ENCODE data around the gene MLX. TPM values are rescaled to one million over a fixed set of nuclear protein-coding genes. Genes with fewer than 3 reads are reported as not detected.
"Not testable (repeated sequence)": the region's sequence is repeated elsewhere in the genome, so short reads cannot be mapped to it uniquely, and the experiment has no call there.

MLX gene
- total RNA-seq, 1 experiment from 2014 or later = 45.3 TPM

DNA sequence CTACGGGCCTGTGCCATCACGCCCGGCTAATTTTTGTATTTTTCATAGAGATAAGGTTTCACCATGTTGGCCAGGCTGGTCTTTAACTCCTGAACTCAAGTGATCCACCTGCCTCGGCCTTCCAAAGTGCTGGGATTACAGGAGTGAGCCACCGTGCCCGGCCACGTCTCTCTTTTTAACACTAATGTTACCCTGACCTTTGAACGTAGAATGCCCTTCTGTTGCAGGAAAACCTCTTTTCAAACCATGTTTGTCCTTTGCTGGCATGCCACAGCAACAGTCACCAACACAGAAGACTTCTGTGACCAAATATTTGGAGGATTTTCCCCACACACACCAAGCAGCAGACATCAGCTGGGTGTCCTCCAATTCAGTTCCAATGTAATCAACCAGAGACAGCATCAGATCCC is 22.0 kb upstream of the MLX start:
- H3K23ac ChIP-seq (ENCODE audit: insufficient read length, low read depth, low read length) = no peak overlapping the region
- no peaks in the 10 kb centered on the region for H3K79me2 ChIP-seq (ENCODE audit: insufficient read depth, low read length)
- no peak overlapping the region for H4K8ac ChIP-seq (replicated peaks; ENCODE audit: insufficient read length, low read depth, low read length)
- peaks cover 13% of the 10 kb centered on the region for H3K23me2 ChIP-seq (ENCODE audit: insufficient read length, low read depth, low read length, poor library complexity, severe bottlenecking)
- no peak for DNase-seq
- H3K27ac ChIP-seq (ENCODE audit: insufficient read length, low read depth, low read length) = no peak overlapping the region
- no peaks in the 10 kb centered on the region for H3K9me3 Mint-ChIP-seq
- H3K9me3 ChIP-seq (ENCODE audit: control insufficient read depth, low read depth, low read length) = no peaks in the 10 kb centered on the region
- H3K4ac ChIP-seq (ENCODE audit: low read depth, low read length) = no peak overlapping the region
- no CpG with 5 or more reads among the region's 8 CpGs for WGBS (ENCODE audit: extremely low coverage, insufficient read length, low lambda C conversion rate)
- no peak overlapping the region for H3K18ac ChIP-seq (ENCODE audit: insufficient read length, low read depth, low read length)
- peaks cover 4 to 11% of the 10 kb centered on the region in 2 experiments; a peak in 3 of 4 replicates for H3K4me1 Mint-ChIP-seq
- no peak overlapping the region for H2AFZ ChIP-seq (ENCODE audit: low read length)
- H3K4me1 ChIP-seq (ENCODE audit: insufficient read depth, low read length) = no peaks in the 10 kb centered on the region
- H3K9ac ChIP-seq (ENCODE audit: extremely low read depth, insufficient read length, low read length) = no peak overlapping the region
- H2BK12ac ChIP-seq (ENCODE audit: insufficient read length, low read depth, low read length) = no peak overlapping the region
- H3K36me3 Mint-ChIP-seq (ENCODE audit: insufficient read depth in 1 of 3, low read depth in 3 of 3) = peaks cover 2 to 20% (median 19%) of the 10 kb centered on the region in 3 experiments; a peak in 6 of 7 replicates
- TF ChIP-seq, protein P1, sequence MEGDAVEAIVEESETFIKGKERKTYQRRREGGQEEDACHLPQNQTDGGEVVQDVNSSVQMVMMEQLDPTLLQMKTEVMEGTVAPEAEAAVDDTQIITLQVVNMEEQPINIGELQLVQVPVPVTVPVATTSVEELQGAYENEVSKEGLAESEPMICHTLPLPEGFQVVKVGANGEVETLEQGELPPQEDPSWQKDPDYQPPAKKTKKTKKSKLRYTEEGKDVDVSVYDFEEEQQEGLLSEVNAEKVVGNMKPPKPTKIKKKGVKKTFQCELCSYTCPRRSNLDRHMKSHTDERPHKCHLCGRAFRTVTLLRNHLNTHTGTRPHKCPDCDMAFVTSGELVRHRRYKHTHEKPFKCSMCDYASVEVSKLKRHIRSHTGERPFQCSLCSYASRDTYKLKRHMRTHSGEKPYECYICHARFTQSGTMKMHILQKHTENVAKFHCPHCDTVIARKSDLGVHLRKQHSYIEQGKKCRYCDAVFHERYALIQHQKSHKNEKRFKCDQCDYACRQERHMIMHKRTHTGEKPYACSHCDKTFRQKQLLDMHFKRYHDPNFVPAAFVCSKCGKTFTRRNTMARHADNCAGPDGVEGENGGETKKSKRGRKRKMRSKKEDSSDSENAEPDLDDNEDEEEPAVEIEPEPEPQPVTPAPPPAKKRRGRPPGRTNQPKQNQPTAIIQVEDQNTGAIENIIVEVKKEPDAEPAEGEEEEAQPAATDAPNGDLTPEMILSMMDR (conservative IDR thresholded peaks at IDR 0.05) = no peak
- no peak overlapping the region for H3K4me3 Mint-ChIP-seq
- no peak overlapping the region for H2BK15ac ChIP-seq (ENCODE audit: low read depth, low read length)
- no peak overlapping the region for H3T11ph ChIP-seq (ENCODE audit: low read length)
- peaks cover 9% of the 10 kb centered on the region; the same call in 1 of the 2 replicates for H3K27me3 Mint-ChIP-seq (ENCODE audit: low read depth)
- H2BK120ac ChIP-seq (ENCODE audit: low read depth, low read length, poor library complexity, severe bottlenecking) = no peak overlapping the region
- H4K5ac ChIP-seq (ENCODE audit: insufficient read length, low read depth, low read length) = no peak overlapping the region
- H3K27ac Mint-ChIP-seq = peak overlapping the region in 1 of 3 experiments; percentile 48; a peak in 1 of 7 replicates
- no peak overlapping the region for H4K91ac ChIP-seq (ENCODE audit: insufficient read length, low read depth, low read length)
- no peak overlapping the region for H2BK5ac ChIP-seq (ENCODE audit: insufficient read length, low read length)
- no peak overlapping the region for H3K14ac ChIP-seq (ENCODE audit: insufficient read depth, low read length)
- H3K56ac ChIP-seq (ENCODE audit: insufficient read length, low read depth, low read length) = no peak overlapping the region
- H2BK20ac ChIP-seq (ENCODE audit: low read depth, low read length, poor library complexity, severe bottlenecking) = no peak overlapping the region
- H2AK5ac ChIP-seq (ENCODE audit: insufficient read length, low read length) = no peak overlapping the region
- no peaks in the 10 kb centered on the region for H4K20me1 ChIP-seq (ENCODE audit: control insufficient read depth, insufficient read depth, insufficient read length)
- no peaks in the 10 kb centered on the region for H3K79me1 ChIP-seq (ENCODE audit: insufficient read depth, low read depth, low read length, poor library complexity, severe bottlenecking)
- H3K27me3 ChIP-seq (ENCODE audit: insufficient read depth, low read length) = no peaks in the 10 kb centered on the region
- H3K4me2 ChIP-seq (ENCODE audit: insufficient read depth, insufficient read length, low read length) = no peak overlapping the region

DNA sequence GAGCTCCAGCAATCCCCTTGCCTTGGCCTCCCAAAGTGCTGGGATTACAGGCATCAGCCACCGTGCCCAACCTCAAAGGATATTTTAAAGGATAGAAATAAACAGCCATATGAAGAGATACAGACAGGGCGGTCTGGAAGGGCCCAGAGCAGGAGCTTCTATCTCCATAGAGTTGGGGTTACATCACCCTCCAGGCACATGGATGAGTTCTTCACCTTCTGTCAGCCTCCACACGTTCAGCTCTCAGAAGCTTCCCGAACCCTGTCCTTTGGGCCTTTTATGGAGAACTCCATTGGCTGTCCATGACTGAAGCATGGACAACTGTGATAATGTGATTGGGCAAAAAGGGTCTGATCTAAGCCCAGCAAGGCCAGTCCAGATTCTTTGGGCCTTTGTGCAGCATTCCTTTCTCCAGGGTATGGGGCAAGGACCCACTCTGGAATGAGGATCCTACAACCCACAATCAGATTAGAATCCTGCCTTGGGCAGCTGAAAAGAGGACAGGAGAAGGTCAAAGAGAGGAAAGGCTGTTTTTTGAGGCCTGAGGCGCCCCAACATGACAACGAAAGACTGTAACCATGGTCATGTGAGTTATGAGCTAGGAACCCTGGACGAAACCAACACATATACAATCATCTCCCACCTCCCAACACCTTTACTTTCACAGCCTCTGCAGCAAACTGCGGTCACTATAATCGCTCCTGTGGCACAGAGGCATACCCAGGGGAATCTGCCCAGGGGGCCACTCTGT is 21.0 kb upstream of the MLX start:
- H2BK12ac ChIP-seq (ENCODE audit: insufficient read length, low read depth, low read length); H2BK20ac ChIP-seq (ENCODE audit: low read depth, low read length, poor library complexity, severe bottlenecking); H3K4me2 ChIP-seq (ENCODE audit: insufficient read depth, insufficient read length, low read length); DNase-seq; H3K9ac ChIP-seq (ENCODE audit: extremely low read depth, insufficient read length, low read length); H3T11ph ChIP-seq (ENCODE audit: low read length); H2AK5ac ChIP-seq (ENCODE audit: insufficient read length, low read length); H3K4me3 Mint-ChIP-seq; H3K18ac ChIP-seq (ENCODE audit: insufficient read length, low read depth, low read length); H3K27ac Mint-ChIP-seq; H2BK120ac ChIP-seq (ENCODE audit: low read depth, low read length, poor library complexity, severe bottlenecking); H3K4me1 ChIP-seq (ENCODE audit: insufficient read depth, low read length); H3K27ac ChIP-seq (ENCODE audit: insufficient read length, low read depth, low read length); H3K9me3 ChIP-seq (ENCODE audit: control insufficient read depth, low read depth, low read length); H2BK15ac ChIP-seq (ENCODE audit: low read depth, low read length); H2AFZ ChIP-seq (ENCODE audit: low read length); H3K56ac ChIP-seq (ENCODE audit: insufficient read length, low read depth, low read length); H3K79me1 ChIP-seq (ENCODE audit: insufficient read depth, low read depth, low read length, poor library complexity, severe bottlenecking); H2BK5ac ChIP-seq (ENCODE audit: insufficient read length, low read length); H3K27me3 Mint-ChIP-seq (ENCODE audit: low read depth); H4K91ac ChIP-seq (ENCODE audit: insufficient read length, low read depth, low read length); H3K23ac ChIP-seq (ENCODE audit: insufficient read length, low read depth, low read length); H4K5ac ChIP-seq (ENCODE audit: insufficient read length, low read depth, low read length); H3K79me2 ChIP-seq (ENCODE audit: insufficient read depth, low read length); H3K27me3 ChIP-seq (ENCODE audit: insufficient read depth, low read length); H4K8ac ChIP-seq (replicated peaks; ENCODE audit: insufficient read length, low read depth, low read length); H3K14ac ChIP-seq (ENCODE audit: insufficient read depth, low read length); H3K4ac ChIP-seq (ENCODE audit: low read depth, low read length); H3K9me3 Mint-ChIP-seq; H4K20me1 ChIP-seq (ENCODE audit: control insufficient read depth, insufficient read depth, insufficient read length): not testable (repeated sequence)
- H3K23me2 ChIP-seq (ENCODE audit: insufficient read length, low read depth, low read length, poor library complexity, severe bottlenecking) = peaks cover 13% of the 10 kb centered on the region
- peaks cover 2 to 18% (median 13%) of the 10 kb centered on the region in 3 experiments; a peak in 5 of 7 replicates for H3K36me3 Mint-ChIP-seq (ENCODE audit: insufficient read depth in 1 of 3, low read depth in 3 of 3)
- WGBS (ENCODE audit: extremely low coverage, insufficient read length, low lambda C conversion rate) = no CpG with 5 or more reads among the region's 9 CpGs
- H3K4me1 Mint-ChIP-seq = peaks cover 4 to 15% of the 10 kb centered on the region in 2 experiments; a peak in 3 of 4 replicates
